ENCODE data around the gene GYPC.

GRCh38 chr2:126635281-126635680 lies 20.7 kb upstream of the GYPC start:
- no peak for TF ChIP-seq CTCF (conservative IDR thresholded peaks at IDR 0.05; ENCODE audit: low read depth, low read length)
- TF ChIP-seq EZH2 (IDR thresholded peaks at IDR 0.05; ENCODE audit: borderline replicate concordance, low read depth, low read length, poor library complexity, severe bottlenecking): no peak

Measured in A673 (cell line).